NCI-H82 (cell line): ENCODE results near the gene PYGO2.

Experiments
- DNase-seq: peaks from one replicate; lab custom pipeline; 2025; lab: John Stamatoyannopoulos, UW

Gene PYGO2, protein sequence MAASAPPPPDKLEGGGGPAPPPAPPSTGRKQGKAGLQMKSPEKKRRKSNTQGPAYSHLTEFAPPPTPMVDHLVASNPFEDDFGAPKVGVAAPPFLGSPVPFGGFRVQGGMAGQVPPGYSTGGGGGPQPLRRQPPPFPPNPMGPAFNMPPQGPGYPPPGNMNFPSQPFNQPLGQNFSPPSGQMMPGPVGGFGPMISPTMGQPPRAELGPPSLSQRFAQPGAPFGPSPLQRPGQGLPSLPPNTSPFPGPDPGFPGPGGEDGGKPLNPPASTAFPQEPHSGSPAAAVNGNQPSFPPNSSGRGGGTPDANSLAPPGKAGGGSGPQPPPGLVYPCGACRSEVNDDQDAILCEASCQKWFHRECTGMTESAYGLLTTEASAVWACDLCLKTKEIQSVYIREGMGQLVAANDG

DNA sequence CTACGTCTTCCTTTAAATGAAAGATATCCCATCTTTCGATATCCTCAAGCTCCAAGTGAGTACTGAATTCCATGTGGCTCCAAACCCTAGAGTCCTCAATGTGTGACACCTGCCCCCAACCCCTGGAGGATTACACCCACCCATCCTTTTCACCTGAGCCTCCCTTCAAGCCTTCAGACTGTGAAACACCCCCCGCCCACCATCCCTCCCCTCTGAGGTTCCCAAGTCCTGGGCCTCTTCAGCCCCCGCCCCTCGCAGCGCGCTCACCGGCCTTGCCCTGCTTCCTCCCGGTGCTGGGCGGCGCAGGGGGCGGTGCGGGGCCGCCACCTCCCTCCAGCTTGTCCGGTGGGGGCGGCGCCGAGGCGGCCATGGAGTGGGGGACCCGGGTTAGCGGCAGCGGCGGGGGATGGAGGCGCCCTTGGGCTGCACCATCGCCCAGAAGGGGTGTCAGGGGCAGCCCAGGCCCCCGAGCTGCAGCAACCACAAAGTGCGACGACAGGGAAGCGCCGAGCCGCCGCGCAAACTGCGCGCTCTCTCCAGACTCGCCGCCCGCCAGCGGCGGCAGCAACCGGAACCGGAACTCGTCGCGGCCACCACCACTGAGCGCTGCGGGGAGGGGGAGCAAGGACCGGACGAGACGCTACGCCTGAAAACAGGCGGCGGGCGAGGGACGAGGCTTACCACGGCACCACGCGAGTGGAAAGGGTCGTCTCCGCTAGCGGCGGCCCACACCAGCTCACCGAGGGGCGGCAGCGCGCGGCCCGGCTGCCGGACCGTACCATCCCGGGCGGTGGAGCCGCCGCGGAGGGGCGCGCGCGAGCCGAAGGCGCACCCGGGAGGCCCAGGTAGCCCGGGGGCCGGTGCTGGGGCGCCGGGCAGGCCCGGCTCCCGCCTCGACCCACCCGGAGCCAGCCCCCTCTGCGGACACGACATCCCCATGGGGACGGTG is at the start of gene PYGO2:
Gene PYGO2 (minus strand): TSS at position 576 of the 949 bp plus-strand sequence. CDS start 206 bp downstream, at position 370.
- DNase-seq = peak; percentile 89

GRCh38 chr1:155011004-155011416 is 49.4 kb upstream of the PYGO2 start:
- peak; percentile 94 for DNase-seq

GRCh38 chr1:155010211-155010918 is 48.8 kb upstream of the PYGO2 start:
- DNase-seq = peak; percentile 68

GRCh38 chr1:155009742-155010141 is 48.2 kb upstream of the PYGO2 start:
- DNase-seq = no peak

DNA sequence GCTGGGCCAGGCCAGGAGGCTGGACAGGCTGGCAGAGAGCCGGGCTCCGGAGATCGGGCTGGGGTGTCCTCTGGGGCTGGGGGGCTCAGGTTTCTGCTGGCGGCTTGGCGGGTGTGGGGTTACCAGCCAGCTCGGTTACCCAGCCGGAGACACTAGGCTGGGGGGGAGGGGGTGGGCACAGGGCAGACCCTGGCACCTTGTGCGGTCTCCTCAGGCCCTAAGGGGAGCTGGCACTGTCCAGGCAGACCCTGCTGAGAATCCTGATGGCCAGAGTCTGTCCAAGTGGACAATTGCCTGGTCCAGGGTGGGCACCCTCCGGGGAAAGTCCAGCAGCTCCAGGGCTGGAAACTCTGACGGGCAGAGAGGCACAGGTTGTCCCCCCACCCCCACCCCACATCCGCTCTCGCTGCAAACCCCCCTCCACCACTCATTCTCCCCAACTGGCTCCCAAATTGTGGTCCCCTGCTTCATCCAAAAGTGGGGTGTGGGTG is 47.7 kb upstream of the PYGO2 start:
- DNase-seq = no peak

GRCh38 chr1:155008015-155008941 is 46.7 kb upstream of the PYGO2 start:
- peak; percentile 52 for DNase-seq

- no peak for DNase-seq
Observed at GRCh38 chr1:155007251-155007828, 45.8 kb upstream of the PYGO2 start.

DNA sequence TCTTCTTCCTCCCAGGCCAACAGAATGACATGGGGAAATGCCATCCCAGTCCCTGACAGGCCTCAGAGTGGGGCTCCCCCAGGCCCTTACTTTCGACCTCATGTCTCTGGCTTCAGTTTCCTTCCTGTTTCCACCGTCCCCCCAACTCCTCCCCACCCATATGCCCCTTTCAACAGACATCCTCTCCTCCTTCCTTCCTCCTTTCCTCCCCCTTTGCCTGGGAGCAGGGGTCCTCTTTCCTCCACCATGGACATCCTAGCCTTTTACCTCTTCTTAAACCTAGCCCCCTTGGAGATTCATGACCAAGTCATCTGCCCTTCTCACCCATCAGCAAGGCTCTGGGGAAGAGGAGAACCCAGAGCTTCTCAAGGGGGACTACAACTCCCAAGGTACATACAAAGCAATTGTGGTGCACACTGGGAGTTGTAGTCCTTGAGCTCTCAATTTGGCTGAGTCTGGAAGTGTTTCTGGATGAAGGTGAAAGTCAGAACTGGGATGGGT is 45.1 kb upstream of the PYGO2 start:
- peak; percentile 83 for DNase-seq

DNA sequence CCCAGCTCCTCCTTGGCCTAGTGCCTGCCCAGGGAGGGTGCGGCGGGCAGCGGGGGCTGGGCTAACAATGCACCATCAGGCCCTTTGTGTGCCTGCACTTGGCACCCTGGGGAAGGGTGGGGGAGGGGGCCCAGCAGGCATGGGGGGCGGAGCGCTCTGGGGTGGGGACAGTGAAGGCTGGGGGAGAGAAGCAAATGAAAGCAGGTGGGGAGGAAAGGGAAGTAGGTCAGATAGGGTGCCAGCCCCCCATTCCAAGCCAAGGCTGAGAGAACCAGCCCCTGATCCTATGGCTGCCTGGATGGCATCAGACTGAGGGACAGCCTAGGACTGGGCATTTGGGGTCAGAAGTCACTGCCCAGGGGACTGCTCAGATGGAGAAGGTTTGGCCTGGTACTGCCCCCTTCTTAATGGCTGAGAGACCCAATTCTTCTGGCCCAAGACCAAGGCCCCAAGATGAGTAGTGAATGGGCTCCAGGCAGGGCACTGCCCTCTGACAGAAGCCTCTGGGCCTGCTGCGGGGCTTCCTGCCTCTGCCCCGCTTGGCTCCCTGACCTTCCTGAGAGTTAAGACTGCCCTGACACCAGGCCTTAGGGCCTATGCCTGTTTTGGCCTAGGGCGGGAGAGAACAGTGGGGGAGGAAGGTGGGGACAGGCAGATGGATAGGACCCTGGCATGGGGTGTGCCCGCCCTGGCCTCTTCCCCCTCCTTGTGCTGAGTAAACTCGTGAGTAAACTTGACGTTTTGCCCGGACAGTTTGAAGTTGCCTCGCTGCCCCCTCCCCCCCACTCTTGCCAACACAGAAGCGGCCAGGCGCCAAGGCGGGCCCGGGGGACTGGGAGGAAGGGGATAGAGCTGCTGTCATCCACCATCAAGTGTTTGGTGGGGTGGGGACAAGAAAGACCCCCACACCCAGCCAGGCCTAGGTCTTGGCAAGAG is 43.8 kb upstream of the PYGO2 start:
- DNase-seq = no peak

- DNase-seq = no peak
Observed at GRCh38 chr1:155004352-155005075, 42.9 kb upstream of the PYGO2 start.

DNA sequence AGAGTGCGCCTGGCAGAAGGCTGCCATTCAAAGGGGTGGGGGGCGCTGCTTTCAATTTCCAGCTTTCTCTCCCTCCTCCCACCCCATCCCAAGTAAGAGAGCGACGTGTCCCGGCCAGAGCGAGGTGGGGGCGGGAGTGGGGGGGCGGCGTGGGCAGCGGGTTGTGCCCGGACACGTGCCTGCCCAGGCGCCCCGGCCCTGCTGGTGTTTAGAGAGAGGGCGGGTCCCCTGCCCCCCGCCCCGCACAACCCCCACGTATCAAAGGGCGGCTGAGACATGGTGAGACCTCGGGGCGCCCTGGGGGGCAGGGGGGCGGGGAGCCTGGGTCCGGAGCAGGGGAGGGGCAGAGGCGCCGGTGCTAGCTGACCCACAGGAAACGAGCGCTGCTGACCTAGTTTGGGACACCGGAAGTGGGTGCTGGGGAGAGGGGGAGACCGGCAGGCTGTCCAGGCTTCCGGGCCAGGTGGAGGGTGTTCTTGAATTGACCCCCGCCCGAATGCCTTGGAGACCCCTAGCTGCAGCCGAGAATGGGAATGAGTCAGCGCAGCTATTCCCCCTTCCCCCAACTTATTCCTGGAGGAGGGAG is 42.3 kb upstream of the PYGO2 start:
- peak; percentile 71 for DNase-seq

DNA sequence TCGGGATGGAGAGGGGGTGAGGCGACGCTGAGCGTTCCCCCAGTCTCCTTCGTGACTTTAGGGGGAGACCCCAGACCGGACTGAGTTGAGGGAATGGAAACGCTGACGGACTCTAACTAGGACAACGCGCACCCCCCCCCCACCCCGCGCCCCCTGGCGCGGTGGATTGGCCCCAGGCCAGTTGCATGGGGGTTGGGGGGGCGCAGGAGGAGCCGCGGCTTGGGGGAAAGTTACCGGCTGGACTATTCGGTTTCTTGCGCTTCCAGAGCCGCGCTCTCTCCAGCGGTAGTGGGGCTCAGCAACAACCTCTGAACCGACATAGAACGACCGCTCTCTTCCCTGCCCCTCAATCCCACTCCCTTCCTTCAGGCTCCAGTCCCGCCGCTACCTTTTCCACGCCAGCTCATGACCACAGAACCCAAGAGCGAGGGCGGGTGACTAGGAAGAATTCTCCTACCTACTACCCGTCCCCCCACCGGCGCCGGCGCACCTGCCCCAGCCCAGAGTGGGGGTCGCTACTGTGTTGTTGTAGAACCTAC is 41.7 kb upstream of the PYGO2 start:
- peak; percentile 76 for DNase-seq

- peak; percentile 68 for DNase-seq
Observed at GRCh38 chr1:155002464-155003226, 41.1 kb upstream of the PYGO2 start, which contains the start of gene ZBTB7B. Gene ZBTB7B (plus strand): TSS chr1:155002802. CDS start chr1:155014661, 11,859 bp downstream.

GRCh38 chr1:155001675-155002463 is 40.3 kb upstream of the PYGO2 start:
- peak; percentile 100 for DNase-seq

GRCh38 chr1:155001425-155001674 is 39.8 kb upstream of the PYGO2 start:
- DNase-seq = no peak

GRCh38 chr1:155000726-155001424 is 39.3 kb upstream of the PYGO2 start:
- DNase-seq = peak; percentile 96
